Measurements from ENCODE around the gene CEP43. TPM values are rescaled to one million over a fixed set of nuclear protein-coding genes. Genes with fewer than 3 reads are reported as not detected.

Gene CEP43
- total RNA-seq, 1 donor from 2014 or later = 32.3 TPM

- DNase-seq = no peak
Measured at GRCh38 chr6:166969390-166970002, 29.7 kb upstream of the CEP43 start.

- no peak for DNase-seq
Measured at GRCh38 chr6:166970091-166970490, 29.1 kb upstream of the CEP43 start.

GRCh38 chr6:166970776-166971175 is 28.4 kb upstream of the CEP43 start:
- DNase-seq = no peak

- no peak for DNase-seq
Measured at GRCh38 chr6:166971271-166971670, 27.9 kb upstream of the CEP43 start.

GRCh38 chr6:166972101-166972500 is 27.1 kb upstream of the CEP43 start:
- DNase-seq = no peak

GRCh38 chr6:166976636-166977035 is 22.6 kb upstream of the CEP43 start:
- no peak for DNase-seq

GRCh38 chr6:166977621-166978525 is 21.3 kb upstream of the CEP43 start:
- DNase-seq = no peak

- no peak for DNase-seq
Measured at GRCh38 chr6:166980738-166981137, 18.5 kb upstream of the CEP43 start.

GRCh38 chr6:166987448-166987847 is 11.7 kb upstream of the CEP43 start:
- no peak for DNase-seq

- DNase-seq = no peak
Measured at GRCh38 chr6:166987930-166988329, 11.3 kb upstream of the CEP43 start.

- no peak for DNase-seq
Measured at GRCh38 chr6:166988674-166989201, 10.5 kb upstream of the CEP43 start.

GRCh38 chr6:166989427-166990032 is 9.7 kb upstream of the CEP43 start:
- DNase-seq = no peak

- DNase-seq = no peak
Measured at GRCh38 chr6:166996406-166996805, 2.8 kb upstream of the CEP43 start.

- DNase-seq = no peak
Measured at GRCh38 chr6:166997348-166997747, 1.8 kb upstream of the CEP43 start.

- peak; percentile 40 for DNase-seq
Measured at GRCh38 chr6:166997768-166998255, 1.4 kb upstream of the CEP43 start.

GRCh38 chr6:166998256-166999144 is 697 bp upstream of the CEP43 start:
- DNase-seq = no peak

- DNase-seq = no peak
Measured at GRCh38 chr6:166999884-167000253, 672 bp downstream of the CEP43 start.

- DNase-seq = no peak
Measured at GRCh38 chr6:167000759-167001158, 1.6 kb downstream of the CEP43 start.

- no peak for DNase-seq
Measured at GRCh38 chr6:167005350-167006159, 6.4 kb downstream of the CEP43 start.

- DNase-seq = no peak
Measured at GRCh38 chr6:167007985-167008384, 8.8 kb downstream of the CEP43 start.

- no peak for DNase-seq
Measured at GRCh38 chr6:167013067-167013466, 13.9 kb downstream of the CEP43 start.

All from occipital lobe (tissue), 2 donors.